ENCODE results near the gene MEGF6. TPM values are rescaled to one million over a fixed set of nuclear protein-coding genes. Genes with fewer than 3 reads are reported as not detected.

The MEGF6 gene
- total RNA-seq, 6 experiments from 2014 or later, result 2.2 to 9.6 (median 4.4) TPM

- TF ChIP-seq CTCF (IDR thresholded peaks at IDR 0.05), result no peak
- TF ChIP-seq POLR2A (IDR thresholded peaks at IDR 0.05), result no peak
- Histone ChIP-seq H3K4me1 (no peaks in the 10 kb centered on the region), H3K4me3 (no peak overlapping the region), H3K27me3 (no peaks in the 10 kb centered on the region), H3K36me3 (no peaks in the 10 kb centered on the region), H3K27ac (no peak overlapping the region), H3K9me3 (no peaks in the 10 kb centered on the region)
- intact Hi-C loops (cut with DNase I), result no loop called here
- DNase-seq, result no peak
- no peak for ATAC-seq
- WGBS (ENCODE audit: insufficient coverage, low coverage, low lambda C conversion rate, missing lambda C conversion rate), result 79% methylated on average over 15 of the region's 20 CpGs
Observed at GRCh38 chr1:3558036-3558726, 53.1 kb downstream of the MEGF6 start.

GRCh38 chr1:3557366-3557765, 53.9 kb downstream of the MEGF6 start:
- H3K27ac ChIP-seq, result no peak overlapping the region
- no peak overlapping the region for H3K4me3 ChIP-seq
- ATAC-seq, result no peak
- H3K4me1 ChIP-seq, result no peaks in the 10 kb centered on the region
- no peak for DNase-seq
- no peak for TF ChIP-seq CTCF (IDR thresholded peaks at IDR 0.05)
- no peak for TF ChIP-seq POLR2A (IDR thresholded peaks at IDR 0.05)
- no peaks in the 10 kb centered on the region for H3K27me3 ChIP-seq
- whole genome bisulfite sequencing (ENCODE audit: insufficient coverage, low coverage, low lambda C conversion rate, missing lambda C conversion rate), result 72% methylated on average over 7 of the region's 18 CpGs
- H3K9me3 ChIP-seq, result no peaks in the 10 kb centered on the region
- H3K36me3 ChIP-seq, result no peaks in the 10 kb centered on the region
- intact Hi-C loops (cut with DNase I), result no loop called here

GRCh38 chr1:3556336-3556735, 55.0 kb downstream of the MEGF6 start:
- no peaks in the 10 kb centered on the region for H3K27me3 ChIP-seq
- DNase-seq, result no peak

GRCh38 chr1:3555131-3555920, 56.0 kb downstream of the MEGF6 start:
- no peak for DNase-seq
- Histone ChIP-seq H3K36me3 (no peaks in the 10 kb centered on the region), H3K9me3 (no peaks in the 10 kb centered on the region), H3K27ac (no peak overlapping the region), H3K27me3 (no peaks in the 10 kb centered on the region), H3K4me3 (no peak overlapping the region), H3K4me1 (no peaks in the 10 kb centered on the region)
- intact Hi-C loops (cut with DNase I), result no loop called here
- ATAC-seq, result no peak
- 40% methylated on average over 2 of the region's 25 CpGs for WGBS (ENCODE audit: insufficient coverage, low coverage, low lambda C conversion rate, missing lambda C conversion rate)
- no peak for TF ChIP-seq POLR2A (IDR thresholded peaks at IDR 0.05)
- no peak for TF ChIP-seq CTCF (IDR thresholded peaks at IDR 0.05)

More at GRCh38 chr1:3556336-3556735, 55.0 kb downstream of the MEGF6 start:
- H3K27ac ChIP-seq, result no peak overlapping the region
- 51% methylated on average over 10 of the region's 17 CpGs for WGBS (ENCODE audit: insufficient coverage, low coverage, low lambda C conversion rate, missing lambda C conversion rate)
- intact Hi-C loops (cut with DNase I), result no loop called here
- H3K4me1 ChIP-seq, result no peaks in the 10 kb centered on the region
- ATAC-seq, result no peak
- H3K9me3 ChIP-seq, result no peaks in the 10 kb centered on the region
- no peak overlapping the region for H3K4me3 ChIP-seq
- no peaks in the 10 kb centered on the region for H3K36me3 ChIP-seq
- TF ChIP-seq POLR2A (IDR thresholded peaks at IDR 0.05), result no peak
- no peak for TF ChIP-seq CTCF (IDR thresholded peaks at IDR 0.05)

Data from right lobe of liver (tissue), 6 donors.